Endothelial cell of umbilical vein (primary cell): ENCODE measurements around the gene POMP. TPM values are rescaled to one million over a fixed set of nuclear protein-coding genes. Genes with fewer than 3 reads are reported as not detected.
A peak's percentile ranks its signal among the peaks of the same experiment; 100 is the strongest.

ENCODE experiments used
- BruUV-seq: library from RNA; stranded (reverse); fragments of 400-500 nt; replicated peaks from 2 replicates; lab custom pipeline; 2021; lab: Mats Ljungman, UMichigan
- CTCF ChIA-PET: fragments of 300-600, 350-600 bp; sonication (Branson Sonifier 250); formaldehyde crosslinking; loops from one replicate; lab custom pipeline; 2021; ENCODE audit warnings: antibody characterized with exemption, inconsistent platforms; lab: Charles Lee
- POLR2A ChIA-PET: fragments of 300-600, 350-600 bp; sonication (Branson Sonifier 250); formaldehyde crosslinking; loops from one replicate; lab custom pipeline; 2021; ENCODE audit warnings: antibody characterized with exemption, inconsistent platforms; lab: Charles Lee
- DNase-seq: peaks from one replicate; pipeline ENCODE4 v3.0.0-alpha.2; 2011; ENCODE audit warnings: low read depth, low spot score
- FAIRE-seq: peaks from 2 replicates; lab custom pipeline; 2011; peaks lifted over from hg19 to GRCh38; lab: Jason Lieb, UNC
- H2AFZ ChIP-seq: 2 replicates; pipeline ENCODE4 v1.6.0; 2012; ENCODE audit warnings: low read depth, low read length, control low read depth, inconsistent platforms
- H3K27ac ChIP-seq: 2 replicates; pipeline ENCODE4 v1.5.1; 2011; ENCODE audit warnings: low read depth, mild to moderate bottlenecking, control low read depth, low read length, moderate library complexity; ENCODE audit not compliant: insufficient read depth
- H3K27me3 ChIP-seq, 2 experiments: 2 replicates each; pipeline versions ENCODE4 v1.6.0 to v1.6.1; 2011; ENCODE audit warnings: low read length in 2 of 2, mixed read lengths in 1 of 2; ENCODE audit not compliant: control insufficient read depth in 2 of 2, insufficient read depth in 2 of 2
- H3K36me3 ChIP-seq, 2 experiments: 2 replicates in 1 of 2; 3 replicates in 1 of 2; pipeline ENCODE4 v1.5.1; 2011; ENCODE audit warnings: low read length in 2 of 2, mild to moderate bottlenecking in 1 of 2, moderate library complexity in 1 of 2; ENCODE audit not compliant: control insufficient read depth in 2 of 2, insufficient read depth in 2 of 2; ENCODE audit errors: extremely low read depth in 1 of 2
- H3K4me1 ChIP-seq: 3 replicates; pipeline ENCODE4 v1.5.1; 2011; ENCODE audit warnings: mild to moderate bottlenecking, low read length; ENCODE audit not compliant: control insufficient read depth, insufficient read depth; ENCODE audit errors: extremely low read depth
- H3K4me2 ChIP-seq: 2 replicates; pipeline ENCODE4 v1.6.1; 2011; ENCODE audit warnings: low read length, control low read depth, mixed read lengths; ENCODE audit not compliant: insufficient read depth
- H3K4me3 ChIP-seq, 3 experiments: fragments of 200-600 bp in 1 of 3; sonication (generic), shearing (Covaris generic) in 1 of 3; replicated peaks in 1 of 3; 2 replicates each; pipeline ENCODE4 v1.5.1; 2011 to 2016; ENCODE audit warnings: control low read depth in 3 of 3, low read length in 3 of 3, mild to moderate bottlenecking in 2 of 3, inconsistent platforms in 1 of 3, low read depth in 1 of 3, moderate library complexity in 1 of 3; ENCODE audit not compliant: insufficient read depth in 1 of 3
- H3K79me2 ChIP-seq: 2 replicates; pipeline ENCODE4 v1.6.0; 2012; ENCODE audit warnings: low read length, inconsistent platforms; ENCODE audit not compliant: control insufficient read depth, insufficient read depth
- H3K9ac ChIP-seq: replicated peaks from 2 replicates; pipeline ENCODE3; 2011; ENCODE audit warnings: low read length, control low read depth; ENCODE audit not compliant: insufficient read depth; ENCODE audit errors: extremely low read depth
- H3K9me1 ChIP-seq: replicated peaks from 3 replicates; pipeline ENCODE4 v1.6.0; 2011; ENCODE audit warnings: mild to moderate bottlenecking, low read length; ENCODE audit not compliant: control insufficient read depth, insufficient read depth; ENCODE audit errors: extremely low read depth
- H3K9me3 ChIP-seq: replicated peaks from 2 replicates; pipeline ENCODE4 v1.5.1; 2012; ENCODE audit warnings: low read length, inconsistent platforms; ENCODE audit not compliant: control insufficient read depth, insufficient read depth
- H4K20me1 ChIP-seq: replicated peaks from 2 replicates; pipeline ENCODE3; 2011; ENCODE audit warnings: mild to moderate bottlenecking, low read length; ENCODE audit not compliant: control insufficient read depth, insufficient read depth; ENCODE audit errors: extremely low read depth
- EZH2 ChIP-seq: IDR thresholded peaks from 2 replicates; pipeline ENCODE4 v1.6.1; 2012; ENCODE audit warnings: borderline replicate concordance, low read depth, mild to moderate bottlenecking, moderate library complexity, low read length, inconsistent platforms; ENCODE audit not compliant: severe bottlenecking
- FOS ChIP-seq: IDR thresholded peaks from 2 replicates; pipeline ENCODE4 v1.6.1; 2011; ENCODE audit warnings: mild to moderate bottlenecking, low read length, moderate library complexity, borderline replicate concordance; ENCODE audit not compliant: insufficient read depth
- GATA2 ChIP-seq: IDR thresholded peaks from 2 replicates; pipeline ENCODE4 v1.7.0; 2011; ENCODE audit warnings: low read depth, mild to moderate bottlenecking, moderate library complexity, mixed read lengths, low read length; ENCODE audit not compliant: insufficient read length, insufficient read depth
- JUN ChIP-seq: IDR thresholded peaks from 2 replicates; pipeline ENCODE4 v1.6.1; 2011; ENCODE audit warnings: borderline replicate concordance, low read depth; ENCODE audit not compliant: insufficient read length, insufficient read depth
- MYC ChIP-seq: IDR thresholded peaks from one replicate; pipeline ENCODE4 v1.6.1; 2011; ENCODE audit warnings: mild to moderate bottlenecking, low read depth, low read length
- POLR2A ChIP-seq: IDR thresholded peaks from 2 replicates; pipeline ENCODE4 v1.6.1; 2012; ENCODE audit warnings: low read depth, mild to moderate bottlenecking, control low read depth, low read length
- POLR2AphosphoS5 ChIP-seq: IDR thresholded peaks from 2 replicates; pipeline ENCODE4 v1.6.1; 2012; ENCODE audit warnings: low read depth, mild to moderate bottlenecking, control low read depth, low read length, moderate library complexity; ENCODE audit not compliant: insufficient read depth
- dilution Hi-C: fragments of 300-500 bp; cut with MboI; formaldehyde crosslinking; loops from one replicate; pipeline ENCODE4 v1.15.0; 2019; ENCODE audit warnings: low sequenced_read_pairs; ENCODE audit not compliant: extremely low pct_ligation_motif_present
- intact Hi-C: fragments of 100-400 bp; cut with micrococcal nuclease; formaldehyde crosslinking; loops from one replicate; pipeline ENCODE4 v1.10.0; 2022
- polyA plus RNA-seq, 4 experiments: library from polyadenylated mRNA; depleted of rRNA in 3 of 4; stranded (reverse) in 3 of 4; unstranded in 1 of 4; fragments of >200 nt; gene quantifications; 2 replicates each; pipeline versions ENCODE4 v1.2.1 to v1.2.3, GENCODE V29; 2011 to 2012; ENCODE audit warnings: missing spikeins in 1 of 4
- total RNA-seq: library from RNA; stranded (reverse); gene quantifications from 2 replicates; pipeline ENCODE4 v1.2.3, GENCODE V29; 2021
- TF ChIP-seq, protein P1 (sequence below), 2 donors: IDR thresholded peaks; 1 replicate in 1 of 2; 2 replicates in 1 of 2; pipeline ENCODE4 v1.5.1; 2011; ENCODE audit warnings: low read length in 2 of 2, mild to moderate bottlenecking in 2 of 2, moderate library complexity in 2 of 2, control low read depth in 1 of 2, inconsistent platforms in 1 of 2, low read depth in 1 of 2; ENCODE audit not compliant: insufficient read depth in 1 of 2; ENCODE audit errors: extremely low read depth in 1 of 2
- TF ChIP-seq, protein P2 (sequence below): IDR thresholded peaks from 2 replicates; pipeline ENCODE4 v1.6.1; 2011; ENCODE audit not compliant: insufficient read depth, insufficient read length

POMP gene
- total and polyA plus RNA-seq, 2 donors (not counting 3 experiments of a cell fraction or from before 2014, with no cell fraction given), result 27.0 to 88.9 TPM

DNA sequence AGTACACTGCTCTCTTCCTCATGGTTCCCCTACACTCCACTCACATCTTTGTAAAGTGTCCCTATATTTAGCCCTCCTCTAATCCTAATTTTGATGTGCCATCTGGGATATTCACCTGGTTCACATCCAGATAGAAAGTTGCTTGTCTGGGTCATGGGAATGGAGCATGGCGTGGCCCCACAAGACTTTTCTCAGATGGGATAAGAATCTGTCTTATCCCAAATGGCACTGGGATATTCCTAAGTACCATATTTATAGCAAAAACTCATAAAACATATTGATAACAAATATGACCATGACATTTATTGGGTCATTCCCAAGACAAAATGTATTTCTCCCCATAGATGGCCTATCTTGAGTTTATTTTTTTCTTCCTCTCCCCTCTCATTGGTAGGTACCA, 49.5 kb upstream of the POMP start:
- no peak overlapping the region for H3K27ac ChIP-seq
- CTCF ChIA-PET, result no interaction called here
- no peaks in the 10 kb centered on the region for H3K79me2 ChIP-seq
- no peak for DNase-seq
- H3K36me3 ChIP-seq, result no peaks in the 10 kb centered on the region
- no peak overlapping the region for H3K4me3 ChIP-seq
- no peaks in the 10 kb centered on the region for H4K20me1 ChIP-seq
- intact Hi-C loops, result no loop called here
- POLR2A ChIA-PET, result no interaction called here
- peaks cover 8% of the 10 kb centered on the region for H3K4me1 ChIP-seq
- H2AFZ ChIP-seq, result no peak overlapping the region
- TF ChIP-seq, protein P1, sequence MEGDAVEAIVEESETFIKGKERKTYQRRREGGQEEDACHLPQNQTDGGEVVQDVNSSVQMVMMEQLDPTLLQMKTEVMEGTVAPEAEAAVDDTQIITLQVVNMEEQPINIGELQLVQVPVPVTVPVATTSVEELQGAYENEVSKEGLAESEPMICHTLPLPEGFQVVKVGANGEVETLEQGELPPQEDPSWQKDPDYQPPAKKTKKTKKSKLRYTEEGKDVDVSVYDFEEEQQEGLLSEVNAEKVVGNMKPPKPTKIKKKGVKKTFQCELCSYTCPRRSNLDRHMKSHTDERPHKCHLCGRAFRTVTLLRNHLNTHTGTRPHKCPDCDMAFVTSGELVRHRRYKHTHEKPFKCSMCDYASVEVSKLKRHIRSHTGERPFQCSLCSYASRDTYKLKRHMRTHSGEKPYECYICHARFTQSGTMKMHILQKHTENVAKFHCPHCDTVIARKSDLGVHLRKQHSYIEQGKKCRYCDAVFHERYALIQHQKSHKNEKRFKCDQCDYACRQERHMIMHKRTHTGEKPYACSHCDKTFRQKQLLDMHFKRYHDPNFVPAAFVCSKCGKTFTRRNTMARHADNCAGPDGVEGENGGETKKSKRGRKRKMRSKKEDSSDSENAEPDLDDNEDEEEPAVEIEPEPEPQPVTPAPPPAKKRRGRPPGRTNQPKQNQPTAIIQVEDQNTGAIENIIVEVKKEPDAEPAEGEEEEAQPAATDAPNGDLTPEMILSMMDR (IDR thresholded peaks at IDR 0.05; ENCODE audit: extremely low read depth in 1 of 2, insufficient read depth in 1 of 2, low read depth in 1 of 2, low read length in 2 of 2), result no peak
- TF ChIP-seq FOS (no peak), POLR2AphosphoS5 (no peak), MYC (no peak)
- dilution Hi-C loops, result no loop called here
- H3K4me2 ChIP-seq, result no peak overlapping the region
- no peak for FAIRE-seq
- no peaks in the 10 kb centered on the region for H3K9me1 ChIP-seq
- H3K9me3 ChIP-seq, result no peaks in the 10 kb centered on the region
- H3K9ac ChIP-seq, result no peak overlapping the region
- no peaks in the 10 kb centered on the region for H3K27me3 ChIP-seq
- BruUV-seq, result no TSS peak

- no peak overlapping the region for H3K9ac ChIP-seq
- H3K27ac ChIP-seq, result no peak overlapping the region
- ChIA-PET CTCF (no interaction called here), POLR2A (no interaction called here)
- H3K79me2 ChIP-seq, result no peaks in the 10 kb centered on the region
- H3K36me3 ChIP-seq, result no peaks in the 10 kb centered on the region
- intact Hi-C loops (no loop called here), dilution Hi-C loops (no loop called here)
- H3K4me3 ChIP-seq, result no peak overlapping the region
- TF ChIP-seq EZH2, result no peak
- no peak for TF ChIP-seq POLR2A
- no peak for TF ChIP-seq GATA2
- TF ChIP-seq POLR2AphosphoS5, result no peak
- TF ChIP-seq MYC, result no peak
- no peak for TF ChIP-seq FOS
- TF ChIP-seq, protein P2, sequence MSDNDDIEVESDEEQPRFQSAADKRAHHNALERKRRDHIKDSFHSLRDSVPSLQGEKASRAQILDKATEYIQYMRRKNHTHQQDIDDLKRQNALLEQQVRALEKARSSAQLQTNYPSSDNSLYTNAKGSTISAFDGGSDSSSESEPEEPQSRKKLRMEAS, result no peak
- TF ChIP-seq, protein P1 (IDR thresholded peaks at IDR 0.05; ENCODE audit: extremely low read depth in 1 of 2, insufficient read depth in 1 of 2, low read depth in 1 of 2, low read length in 2 of 2), result no peak
- TF ChIP-seq JUN, result no peak
- H3K9me1 ChIP-seq, result no peaks in the 10 kb centered on the region
- BruUV-seq, result no TSS peak
- H3K27me3 ChIP-seq, result no peaks in the 10 kb centered on the region
- FAIRE-seq (peak; percentile 44), DNase-seq (no peak)
- H2AFZ ChIP-seq, result no peak overlapping the region
- H4K20me1 ChIP-seq, result no peaks in the 10 kb centered on the region
- H3K4me2 ChIP-seq, result no peak overlapping the region
- no peaks in the 10 kb centered on the region for H3K9me3 ChIP-seq
- H3K4me1 ChIP-seq, result peaks cover 8% of the 10 kb centered on the region
These were observed 49.0 kb upstream of the POMP start for GRCh38 chr13:28609926-28610325.
